Measurements from ENCODE around the gene PPOX. TPM values are rescaled to one million over a fixed set of nuclear protein-coding genes. Genes with fewer than 3 reads are reported as not detected.

PPOX gene
- polyA plus RNA-seq, 1 of the 3 experiments (the other 2 are of a cell fraction), result 30.7 TPM

GRCh38 chr1:161196521-161197451 lies 30.6 kb downstream of the PPOX start (continued):
- TF ChIP-seq USF2 (IDR thresholded peaks at IDR 0.05; ENCODE audit: borderline replicate concordance, low read depth, low read length) (no peak), JUND (IDR thresholded peaks at IDR 0.05) (no peak), TEAD4 (IDR thresholded peaks at IDR 0.05; ENCODE audit: borderline replicate concordance, insufficient read depth) (no peak), TAF1 (IDR thresholded peaks at IDR 0.05; ENCODE audit: borderline replicate concordance, low read depth, low read length) (peak; percentile 67), MAX (IDR thresholded peaks at IDR 0.05; ENCODE audit: low read depth) (peak; percentile 77), CHD2 (IDR thresholded peaks at IDR 0.05; ENCODE audit: low read length, partially characterized antibody) (peak; percentile 57), FOSL2 (IDR thresholded peaks at IDR 0.05; ENCODE audit: borderline replicate concordance, low read depth) (no peak), EP300 (IDR thresholded peaks at IDR 0.05; ENCODE audit: borderline replicate concordance in 1 of 2, low read depth in 1 of 2, low read length in 1 of 2) (0 out of 4 replicates have a peak, but pooled peaks of 1 of the 2 experiments have one; percentile 50), RXRA (IDR thresholded peaks at IDR 0.05; ENCODE audit: borderline replicate concordance, low read depth) (no peak), POLR2AphosphoS5 (IDR thresholded peaks at IDR 0.05; ENCODE audit: low read depth, low read length) (peak; percentile 77), EZH2phosphoT487 (IDR thresholded peaks at IDR 0.05; ENCODE audit: borderline replicate concordance, low read depth) (no peak)

GRCh38 chr1:161197560-161198193 lies 31.5 kb downstream of the PPOX start:
- H4K20me1 ChIP-seq (ENCODE audit: insufficient read depth), result no peaks in the 10 kb centered on the region
- H2AFZ ChIP-seq (ENCODE audit: low read depth), result peak overlapping the region; percentile 94
- H3K9ac ChIP-seq, result peak overlapping the region; percentile 66
- peaks cover 5% of the 10 kb centered on the region for H3K79me2 ChIP-seq (ENCODE audit: insufficient read depth)
- TF ChIP-seq EP300 (IDR thresholded peaks at IDR 0.05; ENCODE audit: borderline replicate concordance in 1 of 2, low read depth in 1 of 2, low read length in 1 of 2) (0 out of 4 replicates have a peak, but pooled peaks of 1 of the 2 experiments have one; percentile 17), ZBTB33 (IDR thresholded peaks at IDR 0.05; ENCODE audit: borderline replicate concordance, low read depth) (no peak)
- ChIA-PET CTCF (interaction anchor here (0.8 to 7.0 kb wide), 6 partner anchors 11 to 184 kb away, joined by 3 to 62 read pairs (median 4); partner anchors contain the start of gene TOMM40L), POLR2A (interaction anchor here (0.6 to 1.5 kb wide), 6 partner anchors 11 to 529 kb away, joined by 3 to 7 read pairs (median 4); partner anchors contain the start of genes PPOX and TOMM40L)
- peak overlapping the region; percentile 84 to 99 for H3K27ac ChIP-seq (ENCODE audit: low read depth in 2 of 2, low read length in 1 of 2)
- no peaks in the 10 kb centered on the region for H3K9me3 ChIP-seq
- H3K9me2 ChIP-seq, result no peaks in the 10 kb centered on the region
- WGBS (ENCODE audit: low lambda C conversion rate), result 56% methylated on average over 11 of the region's 11 CpGs
- peak overlapping the region; percentile 42 to 57 for H3K4me3 ChIP-seq (ENCODE audit: low read depth in 2 of 2, low read length in 1 of 2)
- peak overlapping the region; percentile 79 for H3K4me2 ChIP-seq
- H3K36me3 ChIP-seq (replicated peaks in 1 of 2; ENCODE audit: control insufficient read depth in 1 of 2, insufficient read depth in 2 of 2, low read length in 1 of 2), result peaks cover 0 to 4% of the 10 kb centered on the region in 2 experiments
- DNase-seq, result no peak
- H3K27me3 ChIP-seq (ENCODE audit: insufficient read depth), result no peaks in the 10 kb centered on the region
- peaks cover 28 to 75% of the 10 kb centered on the region in 2 experiments for H3K4me1 ChIP-seq (ENCODE audit: control insufficient read depth in 1 of 2, insufficient read depth in 2 of 2, low read depth in 1 of 2, low read length in 1 of 2)
- H3F3A ChIP-seq (replicated peaks; ENCODE audit: insufficient read depth), result peaks cover 4% of the 10 kb centered on the region
